Small intestine (tissue), 7 donors: ENCODE results near the gene ITGAD. TPM values are rescaled to one million over a fixed set of nuclear protein-coding genes. Genes with fewer than 3 reads are reported as not detected.

ENCODE experiments used
- DNase-seq, 2 donors: peaks; one replicate each; pipeline versions ENCODE4 v3.0.0 to v3.0.0-alpha.2; 2013
- FAIRE-seq: peaks from 2 replicates; lab custom pipeline; 2012; peaks lifted over from hg19 to GRCh38; lab: Jason Lieb, UNC
- H3K27ac ChIP-seq, 3 donors: one replicate each; pipeline ENCODE4 v1.5.1; 2013; ENCODE audit warnings: low read length in 2 of 3, mild to moderate bottlenecking in 2 of 3, control low read depth in 1 of 3, inconsistent platforms in 1 of 3, low read depth in 1 of 3, moderate library complexity in 1 of 3
- H3K27me3 ChIP-seq, 3 donors: one replicate each; pipeline ENCODE4 v1.6.1; 2013; ENCODE audit warnings: low read length in 3 of 3, inconsistent platforms in 1 of 3; ENCODE audit not compliant: control insufficient read depth in 3 of 3, insufficient read depth in 3 of 3
- H3K36me3 ChIP-seq, 3 donors: one replicate each; pipeline ENCODE4 v1.6.1; 2013; ENCODE audit warnings: low read length in 3 of 3, inconsistent platforms in 1 of 3, low read depth in 1 of 3, mild to moderate bottlenecking in 1 of 3, moderate library complexity in 1 of 3; ENCODE audit not compliant: control insufficient read depth in 3 of 3, insufficient read depth in 2 of 3
- H3K4me1 ChIP-seq, 3 donors: one replicate each; pipeline ENCODE4 v1.6.1; 2013; ENCODE audit warnings: low read length in 2 of 3, inconsistent platforms in 1 of 3, low read depth in 1 of 3, mild to moderate bottlenecking in 1 of 3, moderate library complexity in 1 of 3; ENCODE audit not compliant: control insufficient read depth in 3 of 3, insufficient read depth in 2 of 3
- H3K4me3 ChIP-seq, 3 donors: one replicate each; pipeline ENCODE4 v1.5.1; 2013; ENCODE audit warnings: low read length in 3 of 3, control low read depth in 1 of 3, inconsistent platforms in 1 of 3, low read depth in 1 of 3, mild to moderate bottlenecking in 1 of 3, moderate library complexity in 1 of 3
- H3K9me3 ChIP-seq, 2 donors: one replicate each; pipeline ENCODE4 v1.6.1; 2013; ENCODE audit warnings: low read depth in 1 of 2, low read length in 1 of 2; ENCODE audit not compliant: control insufficient read depth in 2 of 2, insufficient read depth in 1 of 2
- WGBS, 3 donors: extraction: QIAGEN DNeasy Blood & Tissue Kit; methylation state at CpG; one replicate each; pipeline ENCODE4 v1.1.7; 2013; 5-methylcytosine and 5-hydroxymethylcytosine counted together
- polyA plus RNA-seq, 4 donors: library from polyadenylated mRNA; stranded (reverse) in 3 of 4; unstranded in 1 of 4; fragments of 200-250 nt in 3 of 4; fragments of 120-200 nt in 1 of 4; gene quantifications; one replicate each; pipeline versions ENCODE4 v1.2.1 to v1.2.3, GENCODE V29; 2013
- donor health status: healthy with polysubstance abuse.
- donor health status: control.
- donor health status: control.
- donor health status: Bipolar disorder and iron deficiency.
- donor health status: healthy.

ITGAD gene
- polyA plus RNA-seq, 4 donors = 0.06 to 0.15 TPM; not detected in 2

- no peak overlapping the region for H3K4me3 ChIP-seq
- no peaks in the 10 kb centered on the region for H3K27me3 ChIP-seq
- no peak for DNase-seq
- 62 to 69% (median 66%) methylated on average over 9 of the region's 9 CpGs for WGBS, 3 donors
- H3K36me3 ChIP-seq = no peaks in the 10 kb centered on the region
- FAIRE-seq = no peak
- no peak overlapping the region for H3K27ac ChIP-seq
- H3K4me1 ChIP-seq = no peaks in the 10 kb centered on the region
- no peaks in the 10 kb centered on the region for H3K9me3 ChIP-seq
These were observed 11.4 kb downstream of the ITGAD start for GRCh38 chr16:31404353-31405064.

GRCh38 chr16:31407406-31407805, 14.3 kb downstream of the ITGAD start:
- H3K9me3 ChIP-seq = no peaks in the 10 kb centered on the region
- no peak overlapping the region for H3K4me3 ChIP-seq
- WGBS, 3 donors = 82 to 84% (median 83%) methylated on average over 8 of the region's 8 CpGs
- DNase-seq = no peak
- H3K36me3 ChIP-seq = no peaks in the 10 kb centered on the region
- H3K27me3 ChIP-seq = no peaks in the 10 kb centered on the region
- no peak overlapping the region for H3K27ac ChIP-seq
- FAIRE-seq = no peak
- no peaks in the 10 kb centered on the region for H3K4me1 ChIP-seq

- no peak for FAIRE-seq
- Histone ChIP-seq H3K27me3 (no peaks in the 10 kb centered on the region), H3K27ac (no peak overlapping the region), H3K36me3 (no peaks in the 10 kb centered on the region), H3K4me1 (no peaks in the 10 kb centered on the region), H3K4me3 (no peak overlapping the region), H3K9me3 (no peaks in the 10 kb centered on the region)
- DNase-seq = no peak
- WGBS, 3 donors = 20 to 54% (median 35%) methylated on average over 3 of the region's 3 CpGs
These were observed 16.3 kb downstream of the ITGAD start for GRCh38 chr16:31409433-31409832.

GRCh38 chr16:31410082-31410481, 16.9 kb downstream of the ITGAD start:
- no peaks in the 10 kb centered on the region for H3K9me3 ChIP-seq
- no peak for DNase-seq
- no peaks in the 10 kb centered on the region for H3K36me3 ChIP-seq
- WGBS, 3 donors = 80 to 89% (median 83%) methylated on average over 9 of the region's 9 CpGs
- no peak overlapping the region for H3K4me3 ChIP-seq
- no peak overlapping the region for H3K27ac ChIP-seq
- no peaks in the 10 kb centered on the region for H3K4me1 ChIP-seq
- no peak for FAIRE-seq
- H3K27me3 ChIP-seq = peaks cover 0 to 4% (median 0%) of the 10 kb centered on the region in 3 donors

GRCh38 chr16:31411024-31411844, 18.1 kb downstream of the ITGAD start:
- no peak for FAIRE-seq
- Histone ChIP-seq H3K36me3 (no peaks in the 10 kb centered on the region), H3K4me1 (no peaks in the 10 kb centered on the region), H3K27ac (no peak overlapping the region), H3K9me3 (no peaks in the 10 kb centered on the region), H3K27me3 (peaks cover 0 to 4% (median 0%) of the 10 kb centered on the region in 3 donors), H3K4me3 (no peak overlapping the region)
- DNase-seq = no peak
- whole genome bisulfite sequencing, 3 donors = 81 to 87% (median 82%) methylated on average over 20 to 22 of the region's 22 CpGs

GRCh38 chr16:31412750-31413149, 19.6 kb downstream of the ITGAD start:
- Histone ChIP-seq H3K27ac (no peak overlapping the region), H3K4me1 (no peaks in the 10 kb centered on the region), H3K27me3 (peaks cover 0 to 4% (median 0%) of the 10 kb centered on the region in 3 donors), H3K36me3 (no peaks in the 10 kb centered on the region), H3K9me3 (no peaks in the 10 kb centered on the region), H3K4me3 (no peak overlapping the region)
- 86% methylated on average over 10 of the region's 10 CpGs for WGBS, 3 donors
- no peak for DNase-seq
- no peak for FAIRE-seq

GRCh38 chr16:31413381-31413780, 20.2 kb downstream of the ITGAD start:
- 88 to 95% (median 94%) methylated on average over 5 of the region's 5 CpGs for WGBS, 3 donors
- no peak for FAIRE-seq
- Histone ChIP-seq H3K36me3 (no peaks in the 10 kb centered on the region), H3K9me3 (no peaks in the 10 kb centered on the region), H3K27me3 (peaks cover 0 to 4% (median 0%) of the 10 kb centered on the region in 3 donors), H3K4me1 (no peaks in the 10 kb centered on the region), H3K27ac (no peak overlapping the region), H3K4me3 (no peak overlapping the region)
- DNase-seq = no peak

- DNase-seq = no peak
- no peak overlapping the region for H3K4me3 ChIP-seq
- FAIRE-seq = no peak
- no peaks in the 10 kb centered on the region for H3K9me3 ChIP-seq
- H3K4me1 ChIP-seq = no peaks in the 10 kb centered on the region
- H3K27ac ChIP-seq = no peak overlapping the region
- no peaks in the 10 kb centered on the region for H3K36me3 ChIP-seq
- peaks cover 0 to 4% (median 0%) of the 10 kb centered on the region in 3 donors for H3K27me3 ChIP-seq
- 83 to 94% (median 90%) methylated on average over 4 of the region's 4 CpGs for WGBS, 3 donors
These were observed 20.8 kb downstream of the ITGAD start for GRCh38 chr16:31413943-31414342.
